ENCODE results near the gene LRRC32.

- TF ChIP-seq CTCF (IDR thresholded peaks at IDR 0.05 in 2 of 3, conservative IDR thresholded peaks at IDR 0.05 in 1 of 3; ENCODE audit: control insufficient read depth in 2 of 3, extremely low read depth in 1 of 3, insufficient read depth in 1 of 3, low read depth in 3 of 3, low read length in 3 of 3) (peak in 1 of 3 experiments; percentile 48; a peak in 2 of 6 replicates), JUNB (IDR thresholded peaks at IDR 0.05) (no peak), POLR2A (IDR thresholded peaks at IDR 0.05; ENCODE audit: low read depth, low read length) (no peak), RAD51 (IDR thresholded peaks at IDR 0.05) (no peak), RBBP5 (conservative IDR thresholded peaks at IDR 0.05) (no peak), EZH2 (IDR thresholded peaks at IDR 0.05; ENCODE audit: borderline replicate concordance, control insufficient read depth, low read depth, low read length) (no peak)
Observed at GRCh38 chr11:76610871-76611475, 59.6 kb downstream of the LRRC32 start.
